ENCODE results near the gene ZNF835. TPM values are rescaled to one million over a fixed set of nuclear protein-coding genes. Genes with fewer than 3 reads are reported as not detected.

Gene ZNF835
- total and polyA plus RNA-seq, 10 of the 15 experiments (the other 5 are each of a cell fraction or from before 2014, with no cell fraction given) = not detected

GRCh38 chr19:56681702-56682101 lies 10.1 kb upstream of the ZNF835 start:
- Histone ChIP-seq H4K20me1 (ENCODE audit: control insufficient read depth, insufficient read depth) (no peaks in the 10 kb centered on the region), H2AFZ (ENCODE audit: control insufficient read depth, low read depth, low read length) (no peak overlapping the region), H3K9me3 (replicated peaks; ENCODE audit: control insufficient read depth, insufficient read depth, low read length) (no peaks in the 10 kb centered on the region; the same call in 1 of the 3 replicates), H3K36me3 (ENCODE audit: control insufficient read depth in 2 of 2, insufficient read depth in 2 of 2, low read length in 1 of 2) (no peaks in the 10 kb centered on the region), H3K9ac (ENCODE audit: control insufficient read depth, insufficient read depth, low read length) (no peak overlapping the region), H3K4me2 (ENCODE audit: control insufficient read depth, insufficient read depth) (no peak overlapping the region), H3K79me2 (ENCODE audit: control insufficient read depth, insufficient read depth, low read length) (no peaks in the 10 kb centered on the region), H3K4me3 (no peak overlapping the region), H3K27me3 (replicated peaks in 1 of 2; ENCODE audit: control insufficient read depth in 2 of 2, insufficient read depth in 2 of 2, low read length in 1 of 2) (no peaks in the 10 kb centered on the region), H3K27ac (ENCODE audit: control insufficient read depth, insufficient read depth) (no peak overlapping the region), H3K4me1 (ENCODE audit: control insufficient read depth, insufficient read depth, low read length) (no peaks in the 10 kb centered on the region)
- intact Hi-C loops (cut with micrococcal nuclease; ENCODE audit: unreplicated experiment) = no loop called here
- in situ Hi-C loops (cut with MboI) = no loop called here
- SMC1A ChIA-PET (ENCODE audit: uncharacterized antibody, unreplicated experiment) = no interaction called here
- POLR2A ChIA-PET = no interaction called here
- BruUV-seq (replicated peaks) = no TSS peak
- RAD21 ChIA-PET (ENCODE audit: unreplicated experiment) = no interaction called here
- DNase-seq (ENCODE audit: low read depth, low spot score) (no peak), ATAC-seq (no peak), FAIRE-seq (no peak)
- WGBS (ENCODE audit: insufficient coverage, insufficient replicate concordance, low lambda C conversion rate, missing lambda C conversion rate) = 69% methylated on average over 8 of the region's 8 CpGs
- CTCF ChIA-PET = no interaction called here
- no peak for TF ChIP-seq MYC (IDR thresholded peaks at IDR 0.05; ENCODE audit: insufficient read depth, insufficient read length, insufficient replicate concordance, low read length, severe bottlenecking)
- no peak for TF ChIP-seq CREM (IDR thresholded peaks at IDR 0.05; ENCODE audit: low read depth)
- TF ChIP-seq, protein P1, sequence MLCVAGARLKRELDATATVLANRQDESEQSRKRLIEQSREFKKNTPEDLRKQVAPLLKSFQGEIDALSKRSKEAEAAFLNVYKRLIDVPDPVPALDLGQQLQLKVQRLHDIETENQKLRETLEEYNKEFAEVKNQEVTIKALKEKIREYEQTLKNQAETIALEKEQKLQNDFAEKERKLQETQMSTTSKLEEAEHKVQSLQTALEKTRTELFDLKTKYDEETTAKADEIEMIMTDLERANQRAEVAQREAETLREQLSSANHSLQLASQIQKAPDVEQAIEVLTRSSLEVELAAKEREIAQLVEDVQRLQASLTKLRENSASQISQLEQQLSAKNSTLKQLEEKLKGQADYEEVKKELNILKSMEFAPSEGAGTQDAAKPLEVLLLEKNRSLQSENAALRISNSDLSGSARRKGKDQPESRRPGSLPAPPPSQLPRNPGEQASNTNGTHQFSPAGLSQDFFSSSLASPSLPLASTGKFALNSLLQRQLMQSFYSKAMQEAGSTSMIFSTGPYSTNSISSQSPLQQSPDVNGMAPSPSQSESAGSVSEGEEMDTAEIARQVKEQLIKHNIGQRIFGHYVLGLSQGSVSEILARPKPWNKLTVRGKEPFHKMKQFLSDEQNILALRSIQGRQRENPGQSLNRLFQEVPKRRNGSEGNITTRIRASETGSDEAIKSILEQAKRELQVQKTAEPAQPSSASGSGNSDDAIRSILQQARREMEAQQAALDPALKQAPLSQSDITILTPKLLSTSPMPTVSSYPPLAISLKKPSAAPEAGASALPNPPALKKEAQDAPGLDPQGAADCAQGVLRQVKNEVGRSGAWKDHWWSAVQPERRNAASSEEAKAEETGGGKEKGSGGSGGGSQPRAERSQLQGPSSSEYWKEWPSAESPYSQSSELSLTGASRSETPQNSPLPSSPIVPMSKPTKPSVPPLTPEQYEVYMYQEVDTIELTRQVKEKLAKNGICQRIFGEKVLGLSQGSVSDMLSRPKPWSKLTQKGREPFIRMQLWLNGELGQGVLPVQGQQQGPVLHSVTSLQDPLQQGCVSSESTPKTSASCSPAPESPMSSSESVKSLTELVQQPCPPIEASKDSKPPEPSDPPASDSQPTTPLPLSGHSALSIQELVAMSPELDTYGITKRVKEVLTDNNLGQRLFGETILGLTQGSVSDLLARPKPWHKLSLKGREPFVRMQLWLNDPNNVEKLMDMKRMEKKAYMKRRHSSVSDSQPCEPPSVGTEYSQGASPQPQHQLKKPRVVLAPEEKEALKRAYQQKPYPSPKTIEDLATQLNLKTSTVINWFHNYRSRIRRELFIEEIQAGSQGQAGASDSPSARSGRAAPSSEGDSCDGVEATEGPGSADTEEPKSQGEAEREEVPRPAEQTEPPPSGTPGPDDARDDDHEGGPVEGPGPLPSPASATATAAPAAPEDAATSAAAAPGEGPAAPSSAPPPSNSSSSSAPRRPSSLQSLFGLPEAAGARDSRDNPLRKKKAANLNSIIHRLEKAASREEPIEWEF (IDR thresholded peaks at IDR 0.05; ENCODE audit: insufficient replicate concordance, low read depth, low read length) = no peak
- TF ChIP-seq TAF1 (IDR thresholded peaks at IDR 0.05; ENCODE audit: borderline replicate concordance, low read depth, low read length) = no peak
- TF ChIP-seq MTA3 (IDR thresholded peaks at IDR 0.05; ENCODE audit: borderline replicate concordance, low read length) = no peak
- TF ChIP-seq ATF2 (IDR thresholded peaks at IDR 0.05; ENCODE audit: low read length) = no peak
- no peak for TF ChIP-seq CBFB (IDR thresholded peaks at IDR 0.05; ENCODE audit: low read depth)
- no peak for TF ChIP-seq YBX1 (IDR thresholded peaks at IDR 0.05)
- TF ChIP-seq EGR1 (IDR thresholded peaks at IDR 0.05; ENCODE audit: borderline replicate concordance in 1 of 2, low read depth in 2 of 2, low read length in 2 of 2) = no peak
- TF ChIP-seq PML (IDR thresholded peaks at IDR 0.05; ENCODE audit: low read length) = no peak
- TF ChIP-seq SIN3A (IDR thresholded peaks at IDR 0.05; ENCODE audit: low read depth, low read length) = no peak
- TF ChIP-seq NFXL1 (IDR thresholded peaks at IDR 0.05; ENCODE audit: borderline replicate concordance) = no peak
- TF ChIP-seq ZZZ3 (IDR thresholded peaks at IDR 0.05; ENCODE audit: control insufficient read depth, insufficient read length, low read depth) = no peak
- TF ChIP-seq, protein P2, sequence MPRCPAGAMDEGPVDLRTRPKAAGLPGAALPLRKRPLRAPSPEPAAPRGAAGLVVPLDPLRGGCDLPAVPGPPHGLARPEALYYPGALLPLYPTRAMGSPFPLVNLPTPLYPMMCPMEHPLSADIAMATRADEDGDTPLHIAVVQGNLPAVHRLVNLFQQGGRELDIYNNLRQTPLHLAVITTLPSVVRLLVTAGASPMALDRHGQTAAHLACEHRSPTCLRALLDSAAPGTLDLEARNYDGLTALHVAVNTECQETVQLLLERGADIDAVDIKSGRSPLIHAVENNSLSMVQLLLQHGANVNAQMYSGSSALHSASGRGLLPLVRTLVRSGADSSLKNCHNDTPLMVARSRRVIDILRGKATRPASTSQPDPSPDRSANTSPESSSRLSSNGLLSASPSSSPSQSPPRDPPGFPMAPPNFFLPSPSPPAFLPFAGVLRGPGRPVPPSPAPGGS (IDR thresholded peaks at IDR 0.05; ENCODE audit: borderline replicate concordance, insufficient read depth, low read depth, low read length, poor library complexity, severe bottlenecking) = no peak
- no peak for TF ChIP-seq KAT2A (conservative IDR thresholded peaks at IDR 0.05; ENCODE audit: control insufficient read depth, low read depth, low read length)

All from GM12878 (cell line).